OCI-LY1 (cell line): ENCODE measurements around the gene CRTC1.

Experiments used
- EZH2 ChIP-seq: fragments of 200-600 bp; sonication (generic), shearing (Covaris generic); IDR thresholded peaks from 2 replicates; pipeline ENCODE4 v1.8.0; 2017; ENCODE audit warnings: borderline replicate concordance, mixed run types, mild to moderate bottlenecking, antibody characterized with exemption, low read length, moderate library complexity, mixed read lengths
- TF ChIP-seq, protein P1 (sequence below): fragments of 200-600 bp; sonication (generic), shearing (Covaris generic); IDR thresholded peaks from 2 replicates; pipeline ENCODE4 v1.5.1; 2017; ENCODE audit warnings: mild to moderate bottlenecking, antibody characterized with exemption, low read length, moderate library complexity, mixed read lengths

DNA sequence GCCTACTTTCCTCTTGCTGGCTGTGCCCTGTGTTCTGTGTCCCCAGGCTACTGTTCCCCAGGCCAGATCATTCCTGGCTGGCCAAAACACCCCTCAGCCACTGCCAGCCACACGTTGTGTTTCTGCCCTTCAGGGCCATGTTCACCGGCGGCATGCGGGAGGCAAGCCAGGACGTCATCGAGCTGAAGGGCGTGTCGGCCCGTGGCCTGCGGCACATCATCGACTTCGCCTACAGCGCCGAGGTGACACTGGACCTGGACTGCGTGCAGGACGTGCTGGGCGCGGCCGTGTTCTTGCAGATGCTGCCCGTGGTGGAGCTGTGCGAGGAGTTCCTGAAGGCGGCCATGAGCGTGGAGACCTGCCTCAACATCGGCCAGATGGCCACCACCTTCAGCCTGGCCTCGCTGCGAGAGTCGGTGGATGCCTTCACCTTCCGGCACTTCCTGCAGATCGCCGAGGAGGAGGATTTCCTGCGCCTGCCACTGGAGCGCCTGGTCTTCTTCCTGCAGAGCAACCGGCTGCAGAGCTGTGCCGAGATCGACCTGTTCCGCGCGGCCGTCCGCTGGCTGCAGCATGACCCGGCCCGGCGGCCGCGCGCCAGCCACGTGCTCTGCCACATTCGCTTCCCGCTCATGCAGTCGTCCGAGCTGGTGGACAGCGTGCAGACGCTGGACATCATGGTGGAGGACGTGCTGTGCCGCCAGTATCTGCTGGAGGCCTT, 15.8 kb upstream of the CRTC1 start:
- TF ChIP-seq, protein P1, sequence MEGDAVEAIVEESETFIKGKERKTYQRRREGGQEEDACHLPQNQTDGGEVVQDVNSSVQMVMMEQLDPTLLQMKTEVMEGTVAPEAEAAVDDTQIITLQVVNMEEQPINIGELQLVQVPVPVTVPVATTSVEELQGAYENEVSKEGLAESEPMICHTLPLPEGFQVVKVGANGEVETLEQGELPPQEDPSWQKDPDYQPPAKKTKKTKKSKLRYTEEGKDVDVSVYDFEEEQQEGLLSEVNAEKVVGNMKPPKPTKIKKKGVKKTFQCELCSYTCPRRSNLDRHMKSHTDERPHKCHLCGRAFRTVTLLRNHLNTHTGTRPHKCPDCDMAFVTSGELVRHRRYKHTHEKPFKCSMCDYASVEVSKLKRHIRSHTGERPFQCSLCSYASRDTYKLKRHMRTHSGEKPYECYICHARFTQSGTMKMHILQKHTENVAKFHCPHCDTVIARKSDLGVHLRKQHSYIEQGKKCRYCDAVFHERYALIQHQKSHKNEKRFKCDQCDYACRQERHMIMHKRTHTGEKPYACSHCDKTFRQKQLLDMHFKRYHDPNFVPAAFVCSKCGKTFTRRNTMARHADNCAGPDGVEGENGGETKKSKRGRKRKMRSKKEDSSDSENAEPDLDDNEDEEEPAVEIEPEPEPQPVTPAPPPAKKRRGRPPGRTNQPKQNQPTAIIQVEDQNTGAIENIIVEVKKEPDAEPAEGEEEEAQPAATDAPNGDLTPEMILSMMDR, result no peak
- TF ChIP-seq EZH2, result no peak
